Heart left ventricle (tissue), 13 donors: ENCODE measurements around the gene GRIK5.

ENCODE experiments used
- POLR2A ChIP-seq, 2 donors: fragments of 450-650 bp; IDR thresholded peaks; one replicate each; pipeline ENCODE4 v1.6.1; 2017; ENCODE audit warnings: antibody characterized with exemption in 2 of 2, mild to moderate bottlenecking in 2 of 2, moderate library complexity in 2 of 2
- TF ChIP-seq, protein P1 (sequence below), 12 donors: fragments of 200-600 bp; sonication (generic) in 4 of 12; IDR thresholded peaks; one replicate each; pipeline versions ENCODE4 v1.5.0 to v1.8.0; 2018 to 2022; ENCODE audit warnings: antibody characterized with exemption in 12 of 12, mild to moderate bottlenecking in 5 of 12
- donor health status: ischemic (EF 13 %, LVEDD 7.1; RV severe dilation, severe dysfunction).
- donor health status: DM: no; HTN: yes; CAD: no.
- donor health status: DM: no; HTN: no; CAD: no.
- donor health status: ischemic (EF 25% LVEDD 6.9; RV normal size, moderate dysfunction).
- donor health status: ischemic (EF 25% LVEDD 5.7; RV mildly dilated, moderate dysfunction).
- donor health status: ischemic (EF 35%, LVEDD 5.7; RV mildly dilated, moderate dysfunction).
- donor health status: nonischemic (EF 11% LVEDD 7.7; RV severe dilation, severe dysfunction).
- donor health status: DM: yes; HTN: yes; CAD: no.
- donor health status: PGD.
- donor health status: ischemic (EF 29% LVEDD 5.4; RV normal size, mild dysfunction).
- donor health status: nonischemic (EF 23%, LVEDD 6.1; RV moderate dilation, normal function).

DNA sequence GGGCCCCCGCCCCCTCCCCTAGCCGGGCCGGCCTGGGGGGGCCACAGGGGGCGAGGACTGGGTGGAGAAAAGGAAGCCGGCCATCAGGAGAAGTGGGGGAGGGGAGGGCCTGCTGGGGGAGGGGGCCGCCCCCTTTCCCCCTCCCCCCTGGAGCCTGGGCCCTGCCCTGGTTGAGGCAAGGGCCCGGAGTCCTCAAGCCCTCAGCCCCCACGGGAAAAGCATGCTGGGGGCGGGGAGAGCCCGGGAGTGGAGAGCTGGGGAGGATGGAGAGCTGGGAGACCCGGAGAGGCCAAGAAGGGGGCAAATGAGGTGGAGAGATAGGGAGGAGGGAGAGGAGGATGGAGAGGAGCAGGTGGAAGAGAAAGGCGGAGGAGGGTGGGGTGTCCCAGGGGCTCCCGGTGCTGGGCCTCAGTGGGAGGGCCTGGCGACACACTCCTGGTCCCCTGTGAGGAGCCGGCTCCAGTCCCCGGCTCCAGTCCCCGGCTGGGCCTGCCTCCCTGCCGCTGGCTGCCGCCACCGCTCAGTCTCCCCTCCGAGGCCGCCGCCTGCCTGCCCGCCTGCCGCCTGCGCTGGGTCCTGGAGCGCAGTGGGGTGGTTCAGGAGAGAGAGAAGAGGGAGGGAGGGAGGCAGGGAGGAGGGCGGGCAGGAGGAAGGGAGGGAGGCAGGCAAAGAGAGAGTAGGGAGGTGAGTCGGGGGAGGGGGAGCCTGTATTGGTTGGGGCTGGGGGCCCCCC is at the start of gene GRIK5:
- TF ChIP-seq, protein P1, sequence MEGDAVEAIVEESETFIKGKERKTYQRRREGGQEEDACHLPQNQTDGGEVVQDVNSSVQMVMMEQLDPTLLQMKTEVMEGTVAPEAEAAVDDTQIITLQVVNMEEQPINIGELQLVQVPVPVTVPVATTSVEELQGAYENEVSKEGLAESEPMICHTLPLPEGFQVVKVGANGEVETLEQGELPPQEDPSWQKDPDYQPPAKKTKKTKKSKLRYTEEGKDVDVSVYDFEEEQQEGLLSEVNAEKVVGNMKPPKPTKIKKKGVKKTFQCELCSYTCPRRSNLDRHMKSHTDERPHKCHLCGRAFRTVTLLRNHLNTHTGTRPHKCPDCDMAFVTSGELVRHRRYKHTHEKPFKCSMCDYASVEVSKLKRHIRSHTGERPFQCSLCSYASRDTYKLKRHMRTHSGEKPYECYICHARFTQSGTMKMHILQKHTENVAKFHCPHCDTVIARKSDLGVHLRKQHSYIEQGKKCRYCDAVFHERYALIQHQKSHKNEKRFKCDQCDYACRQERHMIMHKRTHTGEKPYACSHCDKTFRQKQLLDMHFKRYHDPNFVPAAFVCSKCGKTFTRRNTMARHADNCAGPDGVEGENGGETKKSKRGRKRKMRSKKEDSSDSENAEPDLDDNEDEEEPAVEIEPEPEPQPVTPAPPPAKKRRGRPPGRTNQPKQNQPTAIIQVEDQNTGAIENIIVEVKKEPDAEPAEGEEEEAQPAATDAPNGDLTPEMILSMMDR (IDR thresholded peaks at IDR 0.05) = no peak
- TF ChIP-seq POLR2A (IDR thresholded peaks at IDR 0.05) = no peak
